Measurements from ENCODE around the gene GPR151.
"Not testable (repeated sequence)": the region's sequence is repeated elsewhere in the genome, so short reads cannot be mapped to it uniquely, and the experiment has no call there.

The GPR151 gene

GRCh38 chr5:146516151-146516475 is at the start of gene GPR151:
Gene GPR151, minus strand, starts transcription at chr5:146516190. Its CDS starts 77 bp downstream, at chr5:146516113.
- no peak for DNase-seq

DNA sequence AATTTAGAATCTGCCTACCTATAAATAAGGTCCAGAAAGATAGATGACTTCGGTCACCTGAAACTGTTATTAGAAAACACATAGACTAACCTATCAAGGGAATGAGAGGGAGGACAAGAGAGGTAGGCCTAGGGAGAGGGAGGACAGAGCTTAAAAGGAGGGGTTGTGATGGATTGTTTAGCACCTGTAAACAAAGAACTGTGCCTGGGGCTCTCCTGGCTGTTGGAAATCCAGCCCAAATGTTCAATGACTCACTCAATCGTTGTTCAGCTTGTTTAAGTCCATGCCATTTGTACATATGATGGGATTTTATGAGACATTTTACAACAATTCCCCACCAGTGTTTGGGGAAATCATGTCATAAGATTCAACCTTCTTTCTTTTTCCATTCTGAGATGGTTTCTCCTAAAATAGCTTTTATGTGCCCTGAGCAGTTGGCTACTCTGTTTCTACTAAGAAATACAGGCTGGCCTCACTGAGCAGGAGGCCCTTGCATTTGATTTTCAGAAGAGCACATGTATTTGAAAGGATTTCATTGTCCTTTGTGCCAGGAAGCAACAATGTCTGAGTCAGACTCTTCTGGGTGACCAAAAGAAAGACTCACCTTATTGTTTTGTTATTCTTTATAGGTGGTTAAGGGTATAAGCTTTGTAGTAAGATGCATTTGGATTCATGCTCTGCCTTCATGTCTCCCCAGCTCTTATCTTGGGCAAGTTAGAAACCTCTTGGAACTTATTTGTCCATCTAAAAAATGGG is 48.2 kb upstream of the GPR151 start:
- DNase-seq = no peak

DNA sequence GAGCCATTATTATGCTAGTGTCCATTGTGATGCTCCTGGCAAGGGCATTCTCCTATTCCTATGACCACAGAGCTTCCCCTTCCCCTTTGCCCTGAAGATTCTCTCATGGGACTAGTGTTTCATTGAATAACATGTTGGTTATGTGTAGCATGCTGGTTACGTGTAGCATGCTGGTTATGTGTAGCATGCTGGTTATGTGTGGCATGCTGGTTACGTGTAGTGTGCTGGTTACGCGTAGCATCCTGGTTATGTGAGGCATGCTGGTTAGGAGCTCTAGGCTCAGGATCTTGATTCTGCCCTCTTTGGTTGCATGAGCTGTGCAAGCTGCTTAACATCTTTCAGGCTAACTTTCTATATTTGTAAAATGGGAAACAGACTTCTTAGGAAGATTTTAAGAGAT is 46.5 kb upstream of the GPR151 start:
- no peak for DNase-seq

GRCh38 chr5:146561711-146562110 is 45.7 kb upstream of the GPR151 start:
- DNase-seq = no peak

- no peak for DNase-seq
Measured at GRCh38 chr5:146560205-146560812, 44.3 kb upstream of the GPR151 start.

GRCh38 chr5:146556884-146557283 is 40.9 kb upstream of the GPR151 start:
- DNase-seq = not testable (repeated sequence)

GRCh38 chr5:146553446-146553845 is 37.5 kb upstream of the GPR151 start:
- no peak for DNase-seq

- DNase-seq = no peak
Measured at GRCh38 chr5:146549615-146550014, 33.6 kb upstream of the GPR151 start.

DNA sequence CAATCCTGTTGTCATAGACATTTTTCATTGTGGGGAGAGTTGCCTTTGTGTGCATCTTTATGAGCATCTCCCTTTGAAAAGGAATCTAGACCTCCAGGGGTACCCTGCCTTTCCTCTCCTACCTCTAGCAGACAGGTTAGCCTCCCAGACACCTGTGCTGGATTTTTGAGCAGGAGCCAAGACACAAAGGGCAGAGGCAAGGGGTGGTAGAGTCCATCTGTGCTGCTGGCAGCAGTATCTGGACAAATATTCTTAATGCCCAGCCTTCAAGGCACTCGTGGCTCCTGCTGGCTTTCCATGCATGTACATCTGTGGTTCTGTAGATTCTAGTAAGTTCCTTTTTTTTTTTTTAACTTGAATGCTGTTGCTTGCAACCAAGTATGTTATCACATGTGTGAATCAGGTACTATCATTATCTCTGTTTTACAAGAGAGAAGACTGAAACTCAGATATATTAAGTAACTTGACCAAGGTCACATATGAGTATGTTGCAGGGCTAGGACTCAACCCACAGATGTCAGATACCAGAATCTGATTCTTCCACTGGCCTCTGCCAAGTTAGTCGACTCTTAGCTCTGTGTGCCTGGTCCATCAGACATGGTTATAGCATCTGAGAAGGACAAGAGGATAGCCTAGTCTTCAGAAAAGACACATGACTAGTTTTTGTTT is 32.9 kb upstream of the GPR151 start:
- no peak for DNase-seq

- no peak for DNase-seq
Measured at GRCh38 chr5:146544232-146544631, 28.2 kb upstream of the GPR151 start.

GRCh38 chr5:146541958-146542849 is 26.2 kb upstream of the GPR151 start:
- DNase-seq = peak; percentile 68

DNA sequence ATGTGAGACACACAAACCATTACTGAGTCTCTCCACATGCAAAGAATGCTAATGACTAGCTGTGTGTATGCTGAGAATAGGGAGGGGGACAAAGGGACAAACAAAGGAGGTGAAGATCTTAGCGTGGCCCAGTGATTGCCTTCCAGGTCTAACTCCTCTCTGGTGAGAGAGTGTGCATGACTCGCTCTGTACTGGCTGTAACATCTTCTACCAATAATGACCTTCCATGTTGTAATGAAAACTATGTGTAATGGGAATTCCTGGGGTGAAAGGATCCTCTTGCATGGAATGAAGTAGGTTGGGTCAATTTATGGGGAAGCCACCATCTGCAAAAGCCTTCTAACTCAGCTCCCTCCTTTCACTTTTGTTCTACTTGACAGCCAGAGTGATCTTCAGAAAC is 24.4 kb upstream of the GPR151 start:
- no peak for DNase-seq

DNA sequence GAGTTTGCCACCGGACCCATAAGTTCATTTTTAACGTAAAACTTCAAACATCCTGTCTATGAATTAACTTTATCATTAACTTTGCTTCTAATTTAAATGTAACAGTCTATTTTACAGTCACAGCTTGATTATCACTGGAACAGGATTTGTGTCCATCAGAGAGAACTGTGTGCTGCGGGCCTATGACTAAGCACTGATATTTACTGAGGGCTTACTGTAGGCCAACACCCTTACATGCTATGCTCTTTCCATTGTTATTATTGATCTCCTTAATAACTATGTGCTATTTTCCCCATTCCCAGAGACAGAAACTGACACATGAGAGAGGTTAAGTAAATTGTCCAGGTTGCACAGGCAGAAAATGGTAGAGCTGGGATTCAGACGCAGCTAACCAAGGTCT is 24.0 kb upstream of the GPR151 start:
- no peak for DNase-seq

GRCh38 chr5:146538432-146538831 is 22.4 kb upstream of the GPR151 start:
- DNase-seq = no peak

DNA sequence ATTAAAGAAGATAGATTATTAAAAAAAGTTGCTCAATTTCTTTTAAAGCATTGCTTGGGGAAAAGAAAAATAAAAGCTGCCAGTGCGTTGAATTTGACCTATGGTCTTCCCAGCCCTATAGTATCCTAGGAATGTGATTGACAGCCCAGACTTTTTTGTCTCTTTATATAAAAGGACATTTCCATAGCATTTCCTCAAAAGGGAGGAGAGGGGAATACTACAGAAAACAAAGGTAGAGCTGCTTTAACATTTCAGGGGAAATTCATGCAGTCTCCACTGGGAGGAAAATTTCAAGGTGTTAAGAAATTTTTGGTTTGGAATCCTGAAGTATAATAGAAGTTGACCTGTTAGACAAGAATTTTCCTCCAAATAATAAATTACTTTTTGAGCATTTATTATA is 17.9 kb upstream of the GPR151 start:
- DNase-seq = no peak

DNA sequence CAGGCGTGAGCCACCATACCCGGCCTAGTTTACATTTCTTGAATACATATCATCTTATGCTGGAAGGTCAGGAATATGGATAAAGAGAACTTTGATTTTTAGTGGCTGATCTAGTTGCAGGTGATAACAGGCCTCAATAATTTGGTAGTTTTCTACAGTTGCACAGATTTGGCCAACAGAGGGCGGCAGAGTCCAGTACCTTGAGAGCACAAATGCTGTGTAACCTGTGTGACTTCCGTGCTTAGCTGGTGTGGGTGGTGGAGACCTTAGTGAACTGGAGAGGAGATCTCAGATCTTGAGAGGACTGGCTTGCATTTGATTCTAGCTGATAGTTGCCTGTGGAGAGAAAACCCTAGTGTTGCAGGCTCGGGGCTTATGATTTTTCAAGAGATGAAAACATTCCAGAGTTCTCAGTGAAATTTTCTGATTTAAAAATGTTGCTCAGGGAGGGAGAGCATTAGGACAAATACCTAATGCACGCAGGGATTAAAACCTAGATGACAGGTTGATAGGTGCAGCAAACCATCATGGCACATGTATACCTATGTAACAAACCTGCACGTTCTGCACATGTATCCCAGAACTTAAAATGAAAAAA is 17.4 kb upstream of the GPR151 start:
- DNase-seq = peak; percentile 76

GRCh38 chr5:146529984-146530383 is 14.0 kb upstream of the GPR151 start:
- no peak for DNase-seq

DNA sequence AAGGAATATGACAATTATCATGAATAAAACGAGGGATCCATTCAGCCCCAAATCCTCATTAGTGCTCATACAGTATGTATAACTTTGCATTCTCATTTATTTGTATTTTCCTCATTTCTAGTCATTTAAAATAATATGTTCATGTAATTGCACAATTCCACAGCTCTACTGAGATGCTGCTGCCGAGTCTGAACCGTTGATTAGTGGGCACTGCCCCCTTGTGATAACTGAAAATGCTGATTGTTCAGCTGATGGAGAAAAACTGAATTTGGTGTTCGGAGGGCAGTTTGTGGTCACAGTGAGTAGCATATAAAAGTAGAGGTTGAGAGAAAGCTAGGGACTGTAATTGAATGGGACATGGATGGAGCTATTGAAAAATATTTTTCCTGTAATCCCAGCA is 12.2 kb upstream of the GPR151 start:
- no peak for DNase-seq

DNA sequence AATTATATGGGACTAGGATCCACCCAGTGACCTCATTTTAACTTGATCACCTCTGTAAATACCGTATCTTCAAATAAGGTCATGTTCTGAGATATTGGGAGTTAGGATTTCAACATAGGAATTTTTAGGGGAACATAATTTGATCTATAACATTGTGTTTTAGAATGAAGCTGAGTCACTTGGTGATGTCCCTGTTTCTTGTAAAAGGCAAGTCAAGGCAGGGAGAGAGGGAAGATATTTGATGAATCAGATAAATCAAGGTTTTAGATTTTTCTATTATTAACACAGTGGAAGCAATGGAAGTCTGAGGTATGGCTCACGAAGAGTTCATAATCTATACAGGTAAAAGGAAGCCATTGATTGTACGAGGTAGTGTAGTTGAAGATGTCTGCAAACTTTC is 11.8 kb upstream of the GPR151 start:
- DNase-seq = no peak

DNA sequence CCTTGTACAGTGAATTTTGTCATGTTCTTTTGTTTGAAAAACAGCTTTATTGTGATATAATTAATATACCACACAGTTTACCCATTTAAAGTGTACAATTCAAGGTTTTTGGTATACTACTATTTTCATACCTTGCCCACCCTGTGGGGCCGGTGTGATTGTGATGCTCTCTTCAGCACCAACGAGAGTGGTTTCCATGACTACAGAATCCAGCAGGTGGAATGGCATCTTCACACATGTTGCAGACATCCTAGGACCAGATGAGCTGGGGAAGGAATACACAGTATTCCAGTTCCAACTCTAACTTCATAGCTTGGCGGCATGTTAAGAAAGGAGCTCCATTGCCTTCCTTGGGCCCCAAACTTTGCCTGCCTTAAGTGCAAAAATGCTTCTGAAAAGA is 7.7 kb upstream of the GPR151 start:
- DNase-seq = no peak

- DNase-seq = no peak
Measured at GRCh38 chr5:146521403-146522106, 5.6 kb upstream of the GPR151 start.

DNA sequence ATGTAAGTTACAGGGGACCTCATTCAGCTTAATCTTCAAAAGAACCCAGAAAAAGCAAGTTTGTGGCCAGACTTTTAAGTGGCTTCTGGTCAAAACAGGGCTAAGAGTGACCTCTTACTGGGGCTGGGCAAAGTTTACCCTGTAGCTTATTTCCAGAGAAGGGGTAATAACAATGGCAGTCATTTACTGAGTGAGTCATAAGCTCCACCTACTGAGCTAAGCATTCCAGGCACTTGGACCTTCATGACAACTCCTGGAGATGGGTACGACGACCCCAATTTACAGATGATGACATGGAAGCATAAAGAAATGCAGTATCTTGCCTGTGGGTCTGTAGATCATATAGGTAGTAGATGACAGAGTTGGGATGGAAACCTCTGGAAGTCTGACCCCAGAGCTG is 4.7 kb upstream of the GPR151 start:
- DNase-seq = no peak
